NCI-H1436 (cell line): ENCODE data around the gene FAM171A2.
"Not testable (repeated sequence)": the region's sequence is repeated elsewhere in the genome, so short reads cannot be mapped to it uniquely, and the experiment has no call there.

Experiments used
- DNase-seq: peaks from one replicate; lab custom pipeline; 2025; lab: John Stamatoyannopoulos, UW

FAM171A2 gene

DNA sequence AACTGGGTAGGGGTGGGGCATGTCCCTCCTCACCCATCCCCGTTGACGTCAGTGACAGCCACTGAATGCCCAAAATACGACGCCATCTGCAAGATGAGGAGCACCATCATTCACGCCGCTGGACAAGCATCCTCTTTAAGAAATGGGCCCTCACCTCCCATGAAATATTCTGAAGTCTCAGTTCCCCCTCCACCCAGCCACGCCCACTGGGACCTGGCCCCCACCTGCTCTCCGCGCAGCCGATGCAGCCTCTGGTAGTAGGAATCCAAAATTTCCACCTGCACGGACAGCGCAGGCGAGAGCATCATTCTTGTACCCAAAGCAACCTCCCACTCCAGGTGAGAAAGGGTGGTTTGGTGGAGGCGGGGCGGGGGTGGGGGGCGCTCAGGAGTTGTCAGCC is 20.2 kb upstream of the FAM171A2 start:
- no peak for DNase-seq

- DNase-seq, result no peak
Observed at GRCh38 chr17:44383363-44383762, 19.7 kb upstream of the FAM171A2 start.

DNA sequence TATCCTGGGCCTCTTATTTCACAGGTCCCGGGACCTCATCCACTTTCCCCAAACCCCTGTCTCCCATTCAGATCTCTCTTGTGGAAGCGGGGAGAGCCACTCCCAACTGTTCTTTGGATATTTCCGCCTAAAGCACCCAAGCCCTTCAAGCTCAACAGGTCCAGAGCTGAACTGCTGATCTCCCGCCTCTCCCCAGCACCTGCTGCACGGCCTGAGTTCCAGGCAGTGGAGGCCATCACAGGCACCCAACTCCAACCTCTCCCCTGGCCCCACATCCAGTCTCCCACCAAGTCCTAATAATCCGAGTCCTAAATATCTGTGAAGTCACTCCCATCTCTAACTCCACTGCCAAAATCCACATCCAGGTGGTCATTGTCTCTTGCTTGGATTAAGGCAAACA is 19.3 kb upstream of the FAM171A2 start:
- no peak for DNase-seq

DNA sequence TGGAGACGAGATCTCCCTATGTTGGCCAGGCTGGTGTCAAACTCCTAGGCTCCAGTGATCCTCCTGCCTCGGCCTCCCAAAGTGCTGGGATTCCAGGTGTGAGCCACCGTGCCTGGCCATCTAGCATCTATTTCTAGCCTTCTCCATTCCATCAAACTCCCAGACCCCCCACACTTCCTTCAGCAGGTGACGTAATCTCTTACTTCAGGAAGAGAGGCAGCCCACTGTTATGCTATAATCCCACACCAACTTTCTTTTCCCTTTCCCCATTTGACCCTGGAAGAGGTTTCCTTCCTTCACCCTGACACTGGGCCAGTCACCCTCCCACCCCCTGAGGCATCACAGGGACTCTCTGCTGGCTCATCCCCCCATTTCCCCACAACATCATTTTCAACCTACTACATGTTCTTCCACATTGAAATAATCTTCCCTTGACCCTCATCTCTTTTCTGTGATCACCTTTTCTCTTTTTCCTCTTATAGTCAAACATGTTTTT is 18.2 kb upstream of the FAM171A2 start:
- DNase-seq, result no peak

GRCh38 chr17:44380767-44381166 is 17.1 kb upstream of the FAM171A2 start:
- no peak for DNase-seq

- no peak for DNase-seq
Observed at GRCh38 chr17:44379887-44380286, 16.2 kb upstream of the FAM171A2 start.

DNA sequence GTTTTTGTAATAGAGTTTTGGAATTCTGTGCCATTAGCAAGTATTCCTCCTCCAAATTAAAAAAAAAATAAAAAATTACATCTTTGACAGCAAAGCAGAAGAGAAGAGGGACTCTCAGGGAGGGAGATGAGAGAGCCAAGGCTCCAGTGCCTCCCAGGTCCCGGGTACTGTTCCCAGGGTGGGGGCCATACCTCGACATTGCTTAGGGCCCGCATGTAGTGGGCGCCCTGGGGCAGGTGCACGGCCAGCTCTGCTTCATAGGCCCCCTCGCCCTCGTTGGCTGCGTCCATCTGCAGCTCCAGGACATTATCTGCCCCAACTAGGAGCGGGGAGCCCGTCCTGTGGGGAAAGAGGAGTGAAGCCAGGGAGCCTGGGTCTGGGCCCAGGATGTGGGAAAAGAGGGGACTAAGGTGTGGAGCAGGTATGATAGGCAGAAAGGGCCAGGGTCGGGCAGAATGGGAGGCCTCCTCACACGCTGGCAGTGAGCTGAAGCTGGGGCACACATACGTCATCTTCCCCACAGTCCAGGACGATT is 14.6 kb upstream of the FAM171A2 start:
- no peak for DNase-seq

DNA sequence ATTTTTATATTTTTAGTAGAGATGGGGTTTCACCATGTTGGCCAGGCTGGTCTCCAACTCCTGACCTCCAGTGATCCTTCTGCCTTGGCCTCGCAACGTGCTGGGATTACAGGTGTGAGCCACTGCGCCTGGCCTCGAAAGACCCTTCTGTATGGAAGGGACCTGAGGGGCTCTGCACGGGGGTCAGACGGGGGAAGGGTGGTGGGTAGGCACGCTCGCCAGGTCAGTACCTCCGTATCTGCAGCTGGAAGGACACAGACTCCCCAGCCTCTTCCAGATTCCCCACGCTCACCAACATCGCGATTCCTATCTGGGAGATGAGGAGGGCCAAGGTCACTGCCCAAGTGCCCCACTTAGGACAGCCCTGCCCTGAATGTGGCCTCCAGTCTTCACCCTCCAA is 13.1 kb upstream of the FAM171A2 start:
- no peak for DNase-seq

DNA sequence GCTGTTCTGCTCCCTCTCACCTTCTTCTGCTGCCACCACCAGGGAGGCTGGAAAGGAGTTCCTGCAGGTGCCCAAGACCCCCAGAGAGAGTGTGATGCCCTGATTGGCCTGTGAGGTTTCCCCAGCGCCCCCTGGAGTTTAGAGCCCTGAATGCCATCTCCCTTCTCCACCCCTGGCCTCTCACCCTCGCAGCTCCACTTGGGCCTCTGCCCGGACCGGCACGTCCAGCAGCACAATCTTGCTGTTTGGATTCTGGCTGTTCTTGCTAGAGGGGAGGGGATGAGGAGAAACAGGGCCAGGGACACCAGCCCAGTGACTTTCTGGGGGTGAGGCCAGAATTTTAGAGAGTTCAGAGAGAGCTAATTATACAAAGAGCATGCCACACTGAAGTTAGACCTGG is 12.5 kb upstream of the FAM171A2 start:
- no peak for DNase-seq

DNA sequence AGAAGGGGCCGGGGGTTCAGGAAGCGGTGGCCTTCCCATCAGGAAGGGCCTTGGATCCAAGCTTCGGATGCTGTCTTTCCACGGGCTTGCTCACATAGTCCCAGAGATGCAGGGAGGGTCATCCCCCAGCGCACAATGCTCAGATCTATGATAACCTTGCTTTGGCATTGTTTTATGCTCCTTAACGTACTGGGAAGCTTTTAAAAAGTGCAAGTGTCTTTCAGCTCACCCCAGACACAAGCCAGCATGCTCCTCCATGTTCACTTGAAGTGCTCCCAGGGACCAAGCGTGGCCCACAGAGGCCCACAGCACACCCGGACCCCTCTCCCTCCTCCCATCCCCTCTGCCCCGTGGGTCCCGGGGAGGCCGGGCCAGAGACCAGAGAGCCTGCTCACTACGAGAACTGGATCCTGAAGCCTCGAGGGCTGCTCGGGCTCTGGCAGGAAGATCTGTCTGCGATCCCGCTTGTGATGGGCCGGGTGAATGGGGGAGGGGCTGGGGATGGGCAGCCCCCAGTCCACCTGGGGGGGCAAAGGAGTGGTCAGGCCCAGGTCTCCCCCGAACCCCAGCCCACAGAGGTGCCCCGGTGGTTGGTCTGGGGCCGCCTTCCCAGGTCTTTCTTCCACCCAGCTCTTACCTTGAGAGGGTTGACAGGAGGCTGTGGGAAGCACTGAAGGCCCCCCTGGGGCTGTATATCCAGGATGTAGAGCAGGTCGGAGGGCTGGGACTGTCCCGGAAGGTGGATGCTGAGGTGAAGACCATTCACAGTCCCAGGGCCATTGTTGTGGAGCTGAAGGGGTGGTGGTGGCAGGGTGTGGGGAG is 11.8 kb upstream of the FAM171A2 start:
- DNase-seq, result no peak

DNA sequence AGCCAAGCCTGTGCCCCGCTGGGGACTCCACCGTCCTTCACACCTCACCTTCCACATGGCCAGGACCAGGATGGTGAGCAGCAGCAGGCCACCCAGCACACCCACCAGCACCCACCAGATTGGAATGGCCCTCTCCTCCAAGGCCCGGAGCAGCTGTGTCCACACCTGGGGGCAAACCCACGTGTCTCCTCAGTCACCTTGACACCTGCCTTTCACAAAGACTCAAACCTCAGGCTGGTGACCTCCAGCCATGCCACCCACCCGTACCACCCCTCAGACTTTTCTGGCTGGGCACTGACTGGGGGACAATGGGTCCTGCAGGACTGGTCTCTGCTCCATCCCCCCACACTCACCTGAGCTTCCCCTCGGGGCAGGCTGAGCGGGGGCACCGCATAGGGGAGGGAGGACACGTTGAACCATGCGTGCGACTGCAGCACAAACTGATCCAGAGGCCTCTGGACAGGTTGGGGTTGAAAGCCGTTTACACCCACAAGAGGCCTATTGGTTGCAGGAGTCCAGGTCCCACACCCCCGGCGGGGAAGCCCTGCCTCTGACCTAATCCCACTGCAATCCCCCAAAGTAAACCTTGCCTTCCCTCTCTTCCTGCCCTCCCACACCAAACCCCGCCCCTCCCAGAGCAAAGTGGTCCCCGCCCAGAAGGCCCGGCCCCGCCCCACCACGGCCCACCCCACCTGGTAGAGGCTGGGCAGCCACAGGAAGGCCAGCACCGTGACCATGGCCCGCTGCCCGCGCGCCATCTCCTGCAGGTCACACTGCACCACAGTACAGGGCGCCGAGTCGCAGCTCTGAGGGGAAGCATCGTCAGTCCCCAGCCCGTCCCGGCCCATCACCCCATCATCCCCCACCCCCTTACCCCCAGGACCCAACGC is 10.9 kb upstream of the FAM171A2 start:
- DNase-seq, result no peak

GRCh38 chr17:44372036-44372435 is 8.4 kb upstream of the FAM171A2 start:
- no peak for DNase-seq

DNA sequence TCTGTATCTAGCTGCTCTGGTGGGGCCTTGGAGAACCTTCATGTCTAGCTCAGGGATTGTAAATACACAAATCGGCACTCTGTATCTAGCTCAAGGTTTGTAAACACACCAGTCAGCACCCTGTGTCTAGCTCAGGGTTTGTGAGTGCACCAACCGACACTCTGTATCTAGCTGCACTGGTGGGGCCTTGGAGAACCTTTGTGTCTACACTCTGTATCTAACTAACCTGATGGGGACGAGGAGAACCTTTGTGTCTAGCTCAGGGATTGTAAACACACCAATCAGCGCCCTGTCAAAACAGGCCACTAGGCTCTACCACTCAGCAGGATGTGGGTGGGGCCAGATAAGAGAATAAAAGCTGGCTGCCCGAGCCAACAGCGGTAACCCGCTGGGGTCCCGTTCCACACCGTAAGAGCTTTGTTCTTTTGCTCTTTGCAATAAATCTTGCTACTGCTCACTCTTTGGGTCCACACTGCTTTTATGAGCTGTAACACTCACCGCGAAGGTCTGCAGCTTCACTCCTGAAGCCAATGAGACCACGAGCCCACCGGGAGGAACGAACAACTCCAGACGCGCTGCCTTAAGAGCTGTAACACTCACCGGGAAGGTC is 5.9 kb upstream of the FAM171A2 start:
- peak; percentile 18 for DNase-seq

DNA sequence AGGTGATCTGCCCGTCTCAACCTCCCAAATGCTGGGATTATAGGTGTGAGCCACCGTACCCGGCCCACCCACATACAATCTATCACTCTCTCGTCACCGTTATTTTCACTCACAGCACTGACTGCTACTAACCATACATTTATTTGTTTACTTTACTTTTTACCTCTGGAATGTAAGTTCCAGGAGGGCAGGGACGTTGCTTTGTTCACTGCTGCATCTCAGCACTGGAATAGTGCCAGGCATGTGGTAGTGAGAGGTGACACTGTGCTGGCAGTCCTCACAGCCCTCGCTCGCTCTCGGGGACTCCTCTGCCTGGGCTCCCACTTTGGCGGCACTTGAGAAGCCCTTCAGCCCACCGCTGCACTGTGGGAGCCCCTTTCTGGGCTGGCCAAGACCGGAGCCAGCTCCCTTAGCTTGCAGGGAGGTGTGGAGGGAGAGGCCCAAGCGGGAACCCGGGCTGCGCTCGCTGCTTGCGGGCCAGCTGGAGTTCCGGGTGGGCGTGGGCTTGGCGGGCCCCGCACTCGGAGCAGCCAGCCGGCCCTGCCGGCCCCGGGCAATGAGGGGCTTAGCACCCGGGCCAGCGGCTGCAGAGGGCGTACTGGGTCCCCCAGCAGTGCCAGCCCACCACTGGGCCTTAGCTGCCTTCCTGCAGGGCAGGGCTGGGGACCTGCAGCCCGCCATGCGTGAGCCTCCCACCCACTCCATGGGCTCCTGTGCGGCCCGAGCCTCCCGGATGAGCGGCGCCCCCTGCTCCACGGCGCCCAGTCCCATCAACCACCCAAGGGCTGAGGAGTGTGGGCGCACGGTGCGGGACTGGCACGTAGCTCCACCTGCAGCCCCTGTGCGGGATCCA is 5.0 kb upstream of the FAM171A2 start:
- DNase-seq, result not testable (repeated sequence)

GRCh38 chr17:44367231-44367979 is 3.8 kb upstream of the FAM171A2 start:
- no peak for DNase-seq

- not testable (repeated sequence) for DNase-seq
Observed at GRCh38 chr17:44365051-44365450, 1.4 kb upstream of the FAM171A2 start.

- DNase-seq, result no peak
Observed at GRCh38 chr17:44362949-44363612, 572 bp downstream of the FAM171A2 start.

GRCh38 chr17:44362459-44362948 is 1.1 kb downstream of the FAM171A2 start:
- DNase-seq, result no peak
